ENCODE measurements around the gene SEPTIN1. TPM values are rescaled to one million over a fixed set of nuclear protein-coding genes. Genes with fewer than 3 reads are reported as not detected.

Gene SEPTIN1, protein sequence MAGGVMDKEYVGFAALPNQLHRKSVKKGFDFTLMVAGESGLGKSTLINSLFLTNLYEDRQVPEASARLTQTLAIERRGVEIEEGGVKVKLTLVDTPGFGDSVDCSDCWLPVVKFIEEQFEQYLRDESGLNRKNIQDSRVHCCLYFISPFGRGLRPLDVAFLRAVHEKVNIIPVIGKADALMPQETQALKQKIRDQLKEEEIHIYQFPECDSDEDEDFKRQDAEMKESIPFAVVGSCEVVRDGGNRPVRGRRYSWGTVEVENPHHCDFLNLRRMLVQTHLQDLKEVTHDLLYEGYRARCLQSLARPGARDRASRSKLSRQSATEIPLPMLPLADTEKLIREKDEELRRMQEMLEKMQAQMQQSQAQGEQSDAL
- 0.58 to 2.5 TPM (median 2.1 TPM) in 5 replicates for total RNA-seq (2022; extraction: Qiagen RNA extraction)

DNA sequence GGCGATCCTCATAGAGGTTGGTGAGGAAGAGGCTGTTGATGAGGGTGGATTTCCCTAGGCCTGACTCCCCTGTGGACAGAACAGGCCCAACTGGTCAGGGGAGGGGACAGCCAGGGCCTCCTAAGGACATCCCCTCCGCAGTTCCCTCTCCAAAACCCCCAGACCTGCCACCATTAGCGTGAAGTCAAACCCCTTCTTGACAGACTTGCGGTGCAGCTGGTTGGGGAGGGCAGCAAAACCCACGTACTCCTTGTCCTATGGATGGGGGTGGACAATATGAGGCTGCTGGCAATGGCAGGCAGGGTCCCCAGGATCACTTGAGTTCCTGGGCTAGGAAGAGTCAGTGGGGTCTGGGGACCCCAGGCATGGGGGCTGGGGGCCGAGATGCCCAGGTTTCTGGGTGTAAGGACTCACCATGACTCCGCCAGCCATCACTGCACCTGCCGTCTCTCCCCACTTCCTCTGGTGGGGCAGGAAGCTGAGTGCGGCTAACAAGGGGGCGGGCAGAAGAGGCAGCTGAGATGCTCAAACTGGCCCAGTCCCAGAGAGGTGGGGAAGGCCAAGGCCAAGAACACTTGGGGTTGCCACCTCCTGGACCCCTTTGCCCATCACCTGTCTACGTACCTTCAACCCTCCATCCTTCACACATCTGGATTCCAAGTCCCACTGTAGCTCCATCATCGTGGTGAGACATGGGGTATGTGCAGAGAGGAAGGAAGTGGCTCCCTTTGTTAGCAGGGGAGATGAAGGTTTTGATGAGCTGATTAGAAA, at the start of gene SEPTIN1:
SEPTIN1 (minus strand) TSS at position 451 of the 771 bp plus-strand sequence; CDS start at position 432, 19 bp downstream.

DNA sequence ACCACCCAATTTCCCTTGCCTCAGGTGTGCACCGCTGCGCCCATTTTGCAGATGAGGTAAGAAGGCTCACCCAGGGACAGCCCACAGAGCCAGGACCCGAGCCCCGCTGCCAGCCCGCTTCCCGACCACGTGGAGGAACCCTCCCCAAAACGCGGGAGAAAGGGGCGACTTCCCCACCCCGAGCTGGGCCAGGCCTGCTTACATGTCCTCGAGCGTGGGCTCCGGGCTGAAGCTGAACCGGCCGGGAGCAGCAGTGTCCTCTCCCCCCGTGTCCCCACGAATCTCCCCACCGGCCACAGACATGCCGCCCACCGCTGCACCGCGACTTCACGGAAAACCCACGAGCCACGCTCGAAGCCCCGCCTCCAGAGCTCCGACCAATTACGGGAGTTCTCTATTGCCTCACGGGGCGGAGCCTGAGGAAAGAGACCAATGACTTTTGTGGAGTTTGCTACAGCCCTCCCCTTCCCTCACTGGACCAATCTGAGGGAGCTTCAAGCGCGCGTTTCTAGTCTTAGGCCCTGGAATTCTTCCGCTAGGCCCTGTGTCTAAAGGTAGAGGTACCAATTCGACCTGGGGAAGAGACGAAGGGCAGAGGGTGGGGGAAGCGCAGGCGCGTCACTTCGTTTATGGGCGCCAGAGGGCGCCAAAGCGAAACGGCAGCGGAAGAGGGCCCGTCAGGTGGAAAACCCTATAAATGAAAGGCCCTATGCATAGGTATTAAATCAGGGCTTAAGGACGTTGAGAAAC, 47.5 kb upstream of the SEPTIN1 start, which contains the start of gene DCTPP1:
DCTPP1 (minus strand) TSS at position 353 of the 750 bp plus-strand sequence; CDS start at position 303, 50 bp downstream.

DNA sequence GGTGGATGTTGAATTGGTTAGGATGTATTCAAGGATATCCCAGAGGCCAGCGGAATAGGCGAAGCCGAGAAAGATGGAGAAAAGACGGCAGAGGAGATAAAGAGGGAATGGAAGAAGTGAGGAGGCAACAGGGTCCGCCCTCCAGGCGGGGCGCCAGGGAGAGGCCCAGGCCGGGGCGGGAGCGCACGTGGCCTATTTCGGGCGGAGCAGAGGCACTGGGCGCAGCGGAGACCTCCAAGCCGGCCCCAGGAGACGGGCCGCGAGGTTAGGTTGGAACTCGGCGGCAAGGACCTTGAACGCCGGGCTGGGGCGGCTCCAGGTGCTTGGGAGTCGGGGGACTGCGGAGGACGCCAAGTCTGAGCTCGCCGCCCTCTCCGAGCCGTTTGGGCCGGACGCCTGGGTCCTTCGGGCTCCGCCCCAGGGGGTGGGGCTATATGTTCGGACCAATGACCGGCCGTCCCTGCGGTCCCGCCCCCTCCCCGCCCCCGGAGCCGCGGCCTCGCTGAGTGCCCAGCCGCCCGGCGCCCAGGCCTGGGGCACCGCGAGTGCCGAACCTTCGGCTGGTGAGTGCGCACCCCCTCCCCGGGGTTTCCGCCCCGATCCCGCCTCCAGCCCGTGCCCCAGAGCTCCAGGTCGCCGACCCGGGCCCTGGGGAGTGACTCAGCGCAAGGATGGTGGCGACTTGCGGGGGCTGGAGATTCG, 24.9 kb upstream of the SEPTIN1 start, which contains the start of gene ZNF771:
ZNF771 (plus strand) TSS at position 505 of the 702 bp plus-strand sequence. CDS start 448 bp downstream, outside the sequence.

GRCh38 chr16:30395155-30395991, 13.0 kb upstream of the SEPTIN1 start, which contains the start of gene ZNF48:
Gene ZNF48 (plus strand): TSS chr16:30395420. CDS start chr16:30395795, 375 bp downstream.

GRCh38 chr16:30374538-30374937, 7.8 kb downstream of the SEPTIN1 start, which contains the start of gene MYL11:
Gene MYL11 (plus strand): TSS chr16:30374802. CDS start chr16:30374858, 56 bp downstream.

GRCh38 chr16:30370456-30371247, 11.7 kb downstream of the SEPTIN1 start, which contains the start of gene TBC1D10B:
Gene TBC1D10B (minus strand): TSS chr16:30370494. CDS start chr16:30370183, 311 bp downstream.

DNA sequence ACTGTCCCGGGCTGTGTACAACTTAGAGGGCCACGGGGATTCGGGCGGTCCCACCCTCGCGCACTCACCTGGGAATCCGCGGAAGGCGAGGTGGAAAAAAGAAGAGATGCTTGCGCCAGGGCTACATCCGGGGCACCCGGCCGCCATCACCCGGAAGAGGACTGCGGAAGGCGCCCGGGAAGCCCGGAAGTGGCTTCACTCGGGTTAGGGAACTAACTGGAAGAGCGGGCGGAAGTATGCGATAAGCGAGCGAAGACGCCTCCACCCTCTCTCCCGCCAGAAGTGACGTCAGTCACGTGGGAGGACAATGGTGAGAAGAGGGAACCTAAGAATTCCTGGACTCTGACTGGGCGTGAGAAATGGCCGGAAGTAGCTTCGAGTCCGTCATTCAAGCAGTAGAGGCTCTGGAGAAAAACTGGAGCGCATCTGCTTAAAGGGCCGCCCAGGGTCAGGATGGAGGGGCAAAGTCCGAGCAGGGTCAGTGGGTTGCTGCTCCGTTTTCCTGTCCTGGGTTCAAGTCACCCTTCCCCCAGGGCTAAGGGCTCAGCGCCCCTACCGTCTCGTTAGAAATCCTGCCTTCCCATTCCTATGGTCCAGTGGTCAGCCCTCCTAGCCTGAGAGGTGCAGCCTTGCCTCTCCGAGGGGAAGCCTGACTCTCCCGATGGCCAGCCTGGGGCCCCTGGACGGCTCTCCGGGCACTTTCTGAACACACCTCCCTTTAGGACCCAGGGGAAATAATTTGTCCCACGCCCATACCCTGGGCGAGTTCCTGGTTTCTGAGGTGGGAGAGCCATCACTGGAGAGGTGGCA, 27.0 kb downstream of the SEPTIN1 start, which contains the start of gene CD2BP2:
CD2BP2 (minus strand) TSS at position 165 of the 810 bp plus-strand sequence. CDS start 627 bp downstream, outside the sequence.

Other genes starting within 250 kb of the SEPTIN1 start
- 2.6 to 3.7 TPM (median 2.8 TPM) in 5 replicates for gene CORO1A, start 199.0 kb downstream of the SEPTIN1 start, total RNA-seq (2022; extraction: Qiagen RNA extraction)
- 128 to 240 TPM (median 221 TPM) in 5 replicates for gene BOLA2B, start 188.9 kb downstream of the SEPTIN1 start, total RNA-seq (2022; extraction: Qiagen RNA extraction)
- 11.1 to 23.3 TPM (median 17.7 TPM) in 5 replicates for gene SLX1A, start 188.7 kb downstream of the SEPTIN1 start, total RNA-seq (2022; extraction: Qiagen RNA extraction)
- gene SULT1A3, start 183.3 kb downstream of the SEPTIN1 start, total RNA-seq (2022; extraction: Qiagen RNA extraction): 6.1 to 13.7 TPM (median 8.6 TPM) in 5 replicates
- gene NPIPB13, start 134.1 kb downstream of the SEPTIN1 start, total RNA-seq (2022; extraction: Qiagen RNA extraction): 2.0 to 2.8 TPM (median 2.2 TPM) in 5 replicates
- gene CD2BP2, start 27.3 kb downstream of the SEPTIN1 start, total RNA-seq (2022; extraction: Qiagen RNA extraction): 61.6 to 68.7 TPM (median 66.4 TPM) in 5 replicates
- 24.8 to 34.5 TPM (median 31.6 TPM) in 5 replicates for gene TBC1D10B, start 12.1 kb downstream of the SEPTIN1 start, total RNA-seq (2022; extraction: Qiagen RNA extraction)
- gene MYL11, start 7.8 kb downstream of the SEPTIN1 start, total RNA-seq (2022; extraction: Qiagen RNA extraction): 0.38 to 0.55 TPM (median 0.48 TPM) in 3 of 5 replicates, not detected in the others
- 11.7 to 13.0 TPM (median 12.4 TPM) in 5 replicates for gene ZNF48, start 12.9 kb upstream of the SEPTIN1 start, total RNA-seq (2022; extraction: Qiagen RNA extraction)
- 3.0 to 6.8 TPM (median 5.5 TPM) in 5 replicates for gene ZNF771, start 25.0 kb upstream of the SEPTIN1 start, total RNA-seq (2022; extraction: Qiagen RNA extraction)
- 103 to 143 TPM (median 138 TPM) in 5 replicates for gene DCTPP1, start 47.5 kb upstream of the SEPTIN1 start, total RNA-seq (2022; extraction: Qiagen RNA extraction)
- 48.6 to 54.5 TPM (median 51.1 TPM) in 5 replicates for gene SEPHS2, start 63.3 kb upstream of the SEPTIN1 start, total RNA-seq (2022; extraction: Qiagen RNA extraction)
- gene ITGAL, start 90.2 kb upstream of the SEPTIN1 start, total RNA-seq (2022; extraction: Qiagen RNA extraction): 0.06 to 0.17 TPM (median 0.13 TPM) in 5 replicates
- gene ZNF768, start 144.0 kb upstream of the SEPTIN1 start, total RNA-seq (2022; extraction: Qiagen RNA extraction): 37.2 to 50.3 TPM (median 46.5 TPM) in 5 replicates
- gene ZNF747, start 152.3 kb upstream of the SEPTIN1 start, total RNA-seq (2022; extraction: Qiagen RNA extraction): 3.8 to 4.6 TPM (median 4.5 TPM) in 5 replicates
- gene ZNF764, start 175.8 kb upstream of the SEPTIN1 start, total RNA-seq (2022; extraction: Qiagen RNA extraction): 4.5 to 6.9 TPM (median 6.6 TPM) in 5 replicates
- gene ZNF688, start 189.2 kb upstream of the SEPTIN1 start, total RNA-seq (2022; extraction: Qiagen RNA extraction): 4.8 to 8.1 TPM (median 7.8 TPM) in 5 replicates
- gene ZNF785, start 203.1 kb upstream of the SEPTIN1 start, total RNA-seq (2022; extraction: Qiagen RNA extraction): not detected in 5 replicates
- gene ZNF689, start 227.8 kb upstream of the SEPTIN1 start, total RNA-seq (2022; extraction: Qiagen RNA extraction): 7.6 to 9.2 TPM (median 8.1 TPM) in 5 replicates

Data from A549 treated with CORT108297 at 1 μM for 4 hours (cell line).